Central memory CD8-positive, alpha-beta T cell (primary cell): ENCODE measurements around the gene RTEL1.
"Not testable (repeated sequence)": the region's sequence is repeated elsewhere in the genome, so short reads cannot be mapped to it uniquely, and the experiment has no call there.

ENCODE experiments used
- ATAC-seq: fragments of 150-1000 bp; cut with Tn5 transposase; replicated peaks from 2 replicates; pipeline ENCODE4 v1.10.0; 2022; ENCODE audit warnings: mild to moderate bottlenecking, moderate FRiP score, moderate number of reproducible peaks; ENCODE audit not compliant: poor library complexity, severe bottlenecking; ENCODE audit errors: extremely low read depth
- DNase-seq, 2 donors: peaks; one replicate each; pipeline ENCODE4 v3.0.0; 2021; ENCODE audit warnings: low spot score in 2 of 2
- H3K27ac Mint-ChIP-seq: one replicate; pipeline ENCODE4 v1.8.0; 2022; ENCODE audit warnings: low read depth, mild to moderate bottlenecking, moderate library complexity, mixed read lengths
- H3K27me3 Mint-ChIP-seq: one replicate; pipeline ENCODE4 v1.8.0; 2022; ENCODE audit warnings: mixed read lengths
- H3K36me3 Mint-ChIP-seq: one replicate; pipeline ENCODE4 v1.8.0; 2022; ENCODE audit warnings: mild to moderate bottlenecking, moderate library complexity, mixed read lengths; ENCODE audit not compliant: insufficient read depth
- H3K4me1 Mint-ChIP-seq: one replicate; pipeline ENCODE4 v1.8.0; 2022; ENCODE audit warnings: mixed read lengths
- H3K4me3 Mint-ChIP-seq: one replicate; pipeline ENCODE4 v1.8.0; 2022; ENCODE audit warnings: mild to moderate bottlenecking, moderate library complexity, mixed read lengths
- H3K9me3 Mint-ChIP-seq: one replicate; pipeline ENCODE4 v1.8.0; 2022; ENCODE audit warnings: mixed read lengths

The RTEL1 gene

GRCh38 chr20:63658749-63659187 lies 656 bp downstream of the RTEL1 start:
- H3K9me3 Mint-ChIP-seq = no peaks in the 10 kb centered on the region
- H3K4me3 Mint-ChIP-seq = peak overlapping the region; percentile 87
- H3K4me1 Mint-ChIP-seq = peaks cover 34% of the 10 kb centered on the region
- ATAC-seq = peak; percentile 12
- peaks cover 16% of the 10 kb centered on the region for H3K36me3 Mint-ChIP-seq
- no peak for DNase-seq
- peak overlapping the region; percentile 94 for H3K27ac Mint-ChIP-seq
- no peaks in the 10 kb centered on the region for H3K27me3 Mint-ChIP-seq

- peaks cover 28% of the 10 kb centered on the region for H3K4me1 Mint-ChIP-seq
- no peak for ATAC-seq
- no peaks in the 10 kb centered on the region for H3K9me3 Mint-ChIP-seq
- H3K4me3 Mint-ChIP-seq = peak overlapping the region; percentile 87
- no peak for DNase-seq
- H3K27ac Mint-ChIP-seq = no peak overlapping the region
- no peaks in the 10 kb centered on the region for H3K27me3 Mint-ChIP-seq
- H3K36me3 Mint-ChIP-seq = peaks cover 12% of the 10 kb centered on the region
Measured at GRCh38 chr20:63659370-63659769, 1.3 kb downstream of the RTEL1 start.

DNA sequence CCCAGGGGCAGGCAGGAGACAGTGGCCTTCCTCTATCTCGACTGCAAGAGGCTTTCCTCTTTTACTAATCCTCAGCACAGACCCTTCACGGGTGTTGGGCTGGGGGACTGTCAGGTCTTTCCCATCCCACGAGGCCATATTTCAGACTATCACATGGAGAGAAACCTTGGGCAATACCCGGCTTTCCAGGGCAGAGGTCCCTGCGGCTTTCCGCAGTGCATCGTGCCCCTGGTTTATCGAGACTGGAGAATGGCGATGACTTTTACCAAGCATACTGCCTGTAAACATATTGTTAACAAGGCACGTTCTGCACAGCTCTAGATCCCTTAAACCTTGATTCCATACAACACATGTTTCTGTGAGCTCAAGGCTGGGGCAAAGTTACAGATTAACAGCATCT lies 2.1 kb downstream of the RTEL1 start:
- peaks cover 26% of the 10 kb centered on the region for H3K4me1 Mint-ChIP-seq
- not testable (repeated sequence) for ATAC-seq, DNase-seq, H3K9me3 Mint-ChIP-seq, H3K27me3 Mint-ChIP-seq, H3K27ac Mint-ChIP-seq
- H3K4me3 Mint-ChIP-seq = peak overlapping the region; percentile 87
- H3K36me3 Mint-ChIP-seq = peaks cover 13% of the 10 kb centered on the region

DNA sequence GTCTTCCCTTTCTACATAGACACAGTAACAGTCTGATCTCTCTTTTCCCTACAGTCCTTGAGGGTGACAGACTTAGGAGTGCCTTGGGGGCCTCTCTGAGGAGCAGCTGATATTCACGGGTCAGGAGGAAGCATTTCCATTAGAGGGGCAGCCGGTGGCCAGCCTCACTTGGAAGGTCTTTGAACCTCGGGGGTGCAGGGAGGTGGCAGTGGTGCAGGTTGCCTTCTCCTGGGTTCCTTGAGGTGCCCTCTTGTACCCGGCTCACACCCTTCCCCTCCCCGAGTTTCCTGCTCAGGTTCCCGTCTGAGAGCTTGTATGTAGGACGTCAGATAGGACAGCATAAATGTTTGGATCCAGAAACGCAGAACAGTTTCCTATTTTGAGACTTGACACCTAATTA lies 2.5 kb downstream of the RTEL1 start:
- Mint-ChIP-seq H3K27me3 (no peaks in the 10 kb centered on the region), H3K36me3 (peaks cover 13% of the 10 kb centered on the region), H3K4me1 (peaks cover 26% of the 10 kb centered on the region), H3K4me3 (no peak overlapping the region), H3K9me3 (no peaks in the 10 kb centered on the region), H3K27ac (no peak overlapping the region)
- DNase-seq = no peak
- no peak for ATAC-seq

DNA sequence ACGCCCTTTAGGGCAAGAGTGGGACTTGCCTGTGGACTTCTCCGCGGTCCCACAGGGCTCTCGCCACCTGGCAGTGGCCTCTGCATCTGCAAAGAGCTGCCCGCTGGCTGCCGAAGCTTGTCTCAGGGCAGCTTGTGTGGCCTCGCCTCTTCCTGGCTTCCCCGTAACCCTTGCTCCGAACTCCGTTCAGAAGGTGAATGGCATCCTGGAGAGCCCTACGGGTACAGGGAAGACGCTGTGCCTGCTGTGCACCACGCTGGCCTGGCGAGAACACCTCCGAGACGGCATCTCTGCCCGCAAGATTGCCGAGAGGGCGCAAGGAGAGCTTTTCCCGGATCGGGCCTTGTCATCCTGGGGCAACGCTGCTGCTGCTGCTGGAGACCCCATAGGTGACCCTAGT lies 3.0 kb downstream of the RTEL1 start:
- Mint-ChIP-seq H3K4me3 (no peak overlapping the region), H3K27me3 (no peaks in the 10 kb centered on the region), H3K4me1 (peaks cover 26% of the 10 kb centered on the region)

DNA sequence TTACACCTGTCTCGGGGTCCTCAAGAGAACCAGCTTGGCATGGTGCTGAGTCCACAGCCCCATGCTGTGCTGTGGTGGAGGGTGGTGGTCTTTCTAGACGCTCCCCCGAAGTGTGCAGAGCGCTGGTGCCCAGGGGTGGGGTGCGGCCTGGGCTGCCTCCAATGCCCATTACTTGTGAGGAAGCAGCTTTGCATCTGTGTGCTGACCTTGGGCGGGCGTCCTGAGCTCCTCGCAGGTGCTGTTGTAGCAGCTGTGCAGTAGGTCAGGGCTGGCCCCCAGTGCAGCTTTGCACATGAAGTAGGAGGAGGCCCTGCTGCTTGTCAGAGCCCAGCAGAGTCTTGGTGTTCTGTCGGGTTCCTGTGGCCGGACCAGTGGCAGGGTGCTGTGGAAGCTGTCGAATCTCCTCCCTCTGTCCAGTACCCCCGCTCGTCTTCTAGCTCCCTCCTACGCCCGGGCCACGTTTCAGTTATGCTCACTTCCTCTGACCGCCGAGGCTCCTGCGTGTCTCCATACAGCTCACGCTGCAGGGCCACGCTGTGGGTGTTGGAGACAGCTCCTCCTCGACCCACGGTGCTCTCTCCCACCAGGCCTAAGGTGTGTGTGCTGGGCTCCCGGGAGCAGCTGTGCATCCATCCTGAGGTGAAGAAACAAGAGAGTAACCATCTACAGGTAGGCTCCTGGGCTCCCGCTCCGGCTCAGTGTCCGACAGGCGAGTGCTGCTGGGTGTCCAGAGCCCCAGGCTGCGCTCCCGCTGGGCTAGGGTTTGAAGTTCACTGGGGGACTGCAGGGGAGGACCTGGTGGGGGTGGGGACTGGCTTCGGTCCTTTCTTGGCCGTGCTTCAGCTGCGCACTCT lies 4.1 kb downstream of the RTEL1 start:
- peaks cover 16% of the 10 kb centered on the region for H3K36me3 Mint-ChIP-seq
- H3K27me3 Mint-ChIP-seq = no peaks in the 10 kb centered on the region
- DNase-seq (no peak), ATAC-seq (no peak)
- H3K4me3 Mint-ChIP-seq = no peak overlapping the region
- H3K27ac Mint-ChIP-seq = no peak overlapping the region
- no peaks in the 10 kb centered on the region for H3K9me3 Mint-ChIP-seq
- peaks cover 26% of the 10 kb centered on the region for H3K4me1 Mint-ChIP-seq

More for the DNA sequence above, 3.0 kb downstream of the RTEL1 start:
- Mint-ChIP-seq H3K27ac (no peak overlapping the region), H3K36me3 (peaks cover 13% of the 10 kb centered on the region), H3K9me3 (no peaks in the 10 kb centered on the region)
- no peak for ATAC-seq
- no peak for DNase-seq

DNA sequence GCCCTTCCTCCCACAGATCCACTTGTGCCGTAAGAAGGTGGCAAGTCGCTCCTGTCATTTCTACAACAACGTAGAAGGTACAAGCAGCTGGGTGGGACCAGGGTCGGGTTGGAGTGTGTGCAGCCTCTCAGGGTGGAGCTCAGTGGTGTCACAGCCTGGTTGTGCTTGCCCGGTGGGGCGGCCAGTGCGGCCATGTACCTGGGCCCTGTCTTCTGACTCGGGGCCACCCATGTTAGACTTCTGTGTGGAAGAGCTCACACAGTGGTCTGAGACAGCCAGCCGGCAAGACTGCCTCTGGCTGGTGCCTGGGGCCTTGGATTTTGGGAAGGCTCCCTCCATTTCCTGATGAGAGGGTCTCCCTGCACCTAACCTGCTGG lies 4.7 kb downstream of the RTEL1 start:
- peaks cover 26% of the 10 kb centered on the region for H3K4me1 Mint-ChIP-seq
- H3K27ac Mint-ChIP-seq = no peak overlapping the region
- ATAC-seq = no peak
- peaks cover 16% of the 10 kb centered on the region for H3K36me3 Mint-ChIP-seq
- no peak for DNase-seq
- H3K27me3 Mint-ChIP-seq = no peaks in the 10 kb centered on the region
- H3K9me3 Mint-ChIP-seq = no peaks in the 10 kb centered on the region
- no peak overlapping the region for H3K4me3 Mint-ChIP-seq

DNA sequence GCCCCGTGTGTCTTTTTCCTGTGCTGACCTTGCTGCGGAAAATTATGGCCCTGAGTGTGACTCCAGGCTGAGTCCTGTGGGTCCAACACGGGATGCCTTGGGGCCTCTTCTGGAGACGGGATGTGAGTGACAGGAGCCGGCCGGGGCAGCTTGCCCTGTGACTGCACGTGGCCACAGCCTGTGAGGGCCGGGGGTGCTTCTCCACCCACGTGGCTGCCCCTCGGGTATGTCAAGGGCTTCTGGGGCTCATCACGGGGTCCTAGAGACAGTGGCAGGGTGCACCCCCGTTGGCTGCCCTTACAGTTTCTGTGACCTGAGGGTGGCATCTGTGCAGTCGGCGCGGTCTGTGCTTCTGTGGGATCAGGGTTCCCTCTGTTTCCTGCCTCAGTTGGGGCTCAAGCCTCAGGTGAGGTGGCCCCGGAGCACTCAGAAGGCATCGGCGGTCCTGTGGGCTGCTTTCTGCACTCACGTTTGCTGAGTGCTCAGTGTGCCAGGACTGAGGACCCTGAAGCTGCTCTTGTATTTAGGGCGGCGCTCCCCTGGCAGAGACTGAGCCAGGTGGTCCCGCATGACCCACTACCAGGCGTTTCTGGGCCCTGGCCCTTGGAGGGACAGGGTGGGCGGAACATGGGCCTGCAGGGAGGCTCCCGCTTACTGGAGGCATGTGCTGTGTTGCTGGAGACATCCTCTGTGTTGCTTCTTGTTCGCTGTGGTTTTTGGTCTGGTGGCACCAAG lies 5.4 kb downstream of the RTEL1 start:
- Mint-ChIP-seq H3K36me3 (peaks cover 14% of the 10 kb centered on the region), H3K27ac (no peak overlapping the region), H3K4me1 (peaks cover 23% of the 10 kb centered on the region), H3K27me3 (no peaks in the 10 kb centered on the region), H3K4me3 (no peak overlapping the region), H3K9me3 (no peaks in the 10 kb centered on the region)
- ATAC-seq (no peak), DNase-seq (no peak)

DNA sequence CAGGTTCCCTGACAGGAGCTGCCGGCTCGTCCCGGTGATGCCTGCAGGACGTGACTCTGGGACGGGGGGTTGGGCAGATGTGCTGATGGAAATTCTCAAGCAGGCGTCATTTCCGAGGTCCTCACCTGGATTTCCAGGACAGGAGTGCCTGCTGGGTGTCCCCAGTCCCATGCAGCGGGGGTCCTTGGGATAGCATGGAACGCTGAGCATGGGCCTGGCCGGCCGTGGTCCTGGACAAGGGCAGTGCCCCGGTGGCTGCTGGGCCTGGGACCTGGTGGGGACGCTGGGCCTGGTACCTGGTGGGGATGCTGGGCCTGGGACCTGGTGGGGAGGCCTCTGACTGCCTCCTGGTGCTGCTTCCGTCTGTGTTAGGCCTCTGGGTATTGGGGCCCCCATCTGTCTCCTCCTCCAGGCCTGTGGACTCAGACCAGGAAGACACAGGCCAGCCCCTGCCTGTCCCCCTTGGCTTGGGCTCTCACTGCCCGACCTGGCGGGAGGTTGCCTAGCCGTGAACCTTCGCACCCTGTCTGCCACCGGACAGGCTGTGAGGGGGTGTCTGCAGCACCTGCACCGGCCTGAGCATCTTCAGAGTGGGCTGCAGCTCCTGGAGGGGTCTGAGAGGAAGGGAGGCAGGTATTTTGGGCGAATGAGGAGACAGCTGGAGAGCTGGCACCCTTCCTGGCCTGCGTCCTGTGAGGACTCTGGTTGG lies 6.2 kb downstream of the RTEL1 start:
- Mint-ChIP-seq H3K4me1 (peaks cover 15% of the 10 kb centered on the region), H3K9me3 (no peaks in the 10 kb centered on the region), H3K27me3 (no peaks in the 10 kb centered on the region), H3K27ac (no peak overlapping the region), H3K4me3 (no peak overlapping the region), H3K36me3 (peaks cover 15% of the 10 kb centered on the region)
- DNase-seq = no peak
- ATAC-seq = no peak

- ATAC-seq (no peak), DNase-seq (no peak)
- no peak overlapping the region for H3K4me3 Mint-ChIP-seq
- H3K9me3 Mint-ChIP-seq = no peaks in the 10 kb centered on the region
- peaks cover 15% of the 10 kb centered on the region for H3K36me3 Mint-ChIP-seq
- peaks cover 9% of the 10 kb centered on the region for H3K4me1 Mint-ChIP-seq
- H3K27ac Mint-ChIP-seq = no peak overlapping the region
- H3K27me3 Mint-ChIP-seq = no peaks in the 10 kb centered on the region
Measured at GRCh38 chr20:63664861-63665594, 6.9 kb downstream of the RTEL1 start.

GRCh38 chr20:63665708-63666107 lies 7.6 kb downstream of the RTEL1 start:
- ATAC-seq (no peak), DNase-seq (no peak)
- Mint-ChIP-seq H3K4me3 (no peak overlapping the region), H3K4me1 (peaks cover 9% of the 10 kb centered on the region), H3K27ac (no peak overlapping the region), H3K36me3 (peaks cover 17% of the 10 kb centered on the region), H3K27me3 (no peaks in the 10 kb centered on the region), H3K9me3 (no peaks in the 10 kb centered on the region)

DNA sequence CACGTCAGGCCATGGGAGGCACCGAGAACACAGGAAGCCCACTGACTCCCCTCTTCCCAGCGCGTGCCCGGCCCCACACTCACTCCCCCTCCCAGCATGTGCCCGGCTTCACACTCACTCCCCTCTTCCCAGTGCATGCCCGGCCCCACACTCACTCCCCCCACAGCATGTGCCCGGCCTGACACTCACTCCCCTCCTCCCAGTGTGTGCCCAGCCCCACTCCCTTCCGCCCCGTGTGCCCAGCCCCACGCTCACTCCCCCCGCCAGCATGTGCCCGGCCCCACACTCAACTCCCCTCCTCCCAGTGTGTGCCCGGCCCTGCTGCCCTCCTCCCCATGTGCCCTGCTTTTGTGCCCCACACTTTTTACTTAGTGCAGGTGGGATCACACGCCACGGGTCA lies 9.7 kb downstream of the RTEL1 start:
- H3K36me3 Mint-ChIP-seq = peaks cover 14% of the 10 kb centered on the region
- DNase-seq = no peak

More for the DNA sequence above, 9.7 kb downstream of the RTEL1 start:
- Mint-ChIP-seq H3K27me3 (no peaks in the 10 kb centered on the region), H3K27ac (no peak overlapping the region), H3K4me1 (peaks cover 4% of the 10 kb centered on the region), H3K9me3 (no peaks in the 10 kb centered on the region), H3K4me3 (no peak overlapping the region)
- ATAC-seq = no peak
